ENCODE results near the gene OR2A42. TPM values are rescaled to one million over a fixed set of nuclear protein-coding genes. Genes with fewer than 3 reads are reported as not detected.
"Not testable (repeated sequence)": the region's sequence is repeated elsewhere in the genome, so short reads cannot be mapped to it uniquely, and the experiment has no call there.

The OR2A42 gene, protein sequence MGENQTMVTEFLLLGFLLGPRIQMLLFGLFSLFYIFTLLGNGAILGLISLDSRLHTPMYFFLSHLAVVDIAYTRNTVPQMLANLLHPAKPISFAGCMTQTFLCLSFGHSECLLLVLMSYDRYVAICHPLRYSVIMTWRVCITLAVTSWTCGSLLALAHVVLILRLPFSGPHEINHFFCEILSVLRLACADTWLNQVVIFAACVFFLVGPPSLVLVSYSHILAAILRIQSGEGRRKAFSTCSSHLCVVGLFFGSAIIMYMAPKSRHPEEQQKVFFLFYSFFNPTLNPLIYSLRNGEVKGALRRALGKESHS
- total RNA-seq (2022) = not detected in 2 replicates
- Bru-seq, nascent RNA = percentile 7 among the genes with signal in this experiment
- not detected for BruChase-seq, experiment 1, labeled RNA remaining after a 6-hour chase
- BruChase-seq, experiment 2, labeled RNA remaining after a 2-hour chase = percentile 7 among the genes with signal in this experiment
- long read RNA-seq = 0 reads

GRCh38 chr7:144239365-144239764 is at the start of gene OR2A42:
Gene OR2A42, minus strand, starts transcription at chr7:144239605. Its CDS starts 6,762 bp downstream, at chr7:144232843.
- H3K36me3 Mint-ChIP-seq (ENCODE audit: insufficient read depth, unreplicated experiment); BruUV-seq (replicated peaks); H3K4me3 Mint-ChIP-seq (ENCODE audit: low read depth, unreplicated experiment); H3K27ac Mint-ChIP-seq (ENCODE audit: unreplicated experiment); H3K9me3 Mint-ChIP-seq (ENCODE audit: low read depth, unreplicated experiment); DNase-seq; H3K27me3 Mint-ChIP-seq (ENCODE audit: unreplicated experiment); intact Hi-C loops (cut with micrococcal nuclease; ENCODE audit: unreplicated experiment); CTCF ChIA-PET; H3K4me1 Mint-ChIP-seq (ENCODE audit: low read depth, unreplicated experiment): not testable (repeated sequence)

DNA sequence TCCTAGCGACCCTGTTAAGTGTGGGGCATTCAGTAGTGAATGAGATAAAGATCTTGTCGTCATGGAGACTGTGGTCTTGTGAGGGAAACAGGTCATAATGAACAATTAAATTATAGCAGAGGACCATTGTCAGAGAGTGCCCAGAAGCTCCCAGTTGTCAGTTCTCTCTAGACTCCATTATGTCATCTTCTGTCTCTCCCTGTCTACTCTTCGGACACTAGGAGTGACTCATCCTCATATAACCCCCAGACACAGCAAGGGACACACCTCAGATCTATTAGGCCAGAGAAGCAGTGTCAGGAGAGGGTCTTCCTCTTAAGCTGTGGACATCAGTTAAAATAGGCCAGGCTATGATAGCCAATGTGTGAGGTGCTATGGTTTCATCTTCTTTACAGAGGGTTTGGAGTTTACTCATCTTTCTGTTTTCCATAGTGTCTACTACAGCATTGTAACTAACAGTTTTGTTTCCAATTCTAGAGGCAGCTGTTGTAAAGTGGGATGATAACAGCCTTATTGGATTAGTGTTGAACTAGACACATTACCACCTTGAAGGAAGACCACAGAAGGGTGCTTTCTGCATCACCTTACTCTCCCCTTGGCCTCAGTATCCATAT is 47.9 kb upstream of the OR2A42 start:
- intact Hi-C loops (cut with micrococcal nuclease; ENCODE audit: unreplicated experiment); H3K9me3 Mint-ChIP-seq (ENCODE audit: low read depth, unreplicated experiment); H3K4me3 Mint-ChIP-seq (ENCODE audit: low read depth, unreplicated experiment); H3K27me3 Mint-ChIP-seq (ENCODE audit: unreplicated experiment); BruUV-seq (replicated peaks); H3K36me3 Mint-ChIP-seq (ENCODE audit: insufficient read depth, unreplicated experiment); DNase-seq; CTCF ChIA-PET; H3K4me1 Mint-ChIP-seq (ENCODE audit: low read depth, unreplicated experiment); H3K27ac Mint-ChIP-seq (ENCODE audit: unreplicated experiment): not testable (repeated sequence)

DNA sequence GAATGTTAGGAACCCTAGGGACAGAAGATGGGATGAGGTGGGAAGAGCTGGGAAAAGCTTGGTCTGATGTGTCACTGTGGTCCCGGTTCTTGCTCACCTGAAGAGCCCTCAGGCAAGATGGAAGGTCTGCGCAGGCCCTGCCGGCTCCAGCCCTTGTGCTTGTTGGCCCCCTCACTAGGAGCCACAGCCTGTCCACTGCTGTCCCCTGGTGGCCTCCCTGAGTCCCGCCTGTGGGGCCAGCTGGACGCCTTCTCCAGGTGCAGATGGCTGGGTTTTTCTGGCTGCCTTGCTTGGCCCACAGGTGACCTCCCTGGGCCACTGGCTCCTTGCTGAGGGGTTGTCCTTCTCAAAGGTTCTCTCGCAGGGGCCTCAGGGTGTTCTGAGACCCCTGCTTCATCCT is 44.3 kb upstream of the OR2A42 start:
- H3K9me3 Mint-ChIP-seq (ENCODE audit: low read depth, unreplicated experiment); H3K4me3 Mint-ChIP-seq (ENCODE audit: low read depth, unreplicated experiment); H3K4me1 Mint-ChIP-seq (ENCODE audit: low read depth, unreplicated experiment); BruUV-seq (replicated peaks); H3K36me3 Mint-ChIP-seq (ENCODE audit: insufficient read depth, unreplicated experiment); H3K27me3 Mint-ChIP-seq (ENCODE audit: unreplicated experiment); intact Hi-C loops (cut with micrococcal nuclease; ENCODE audit: unreplicated experiment); DNase-seq; CTCF ChIA-PET; H3K27ac Mint-ChIP-seq (ENCODE audit: unreplicated experiment): not testable (repeated sequence)

- H3K27ac Mint-ChIP-seq (ENCODE audit: unreplicated experiment); DNase-seq; BruUV-seq (replicated peaks); intact Hi-C loops (cut with micrococcal nuclease; ENCODE audit: unreplicated experiment); H3K4me3 Mint-ChIP-seq (ENCODE audit: low read depth, unreplicated experiment); H3K27me3 Mint-ChIP-seq (ENCODE audit: unreplicated experiment); H3K9me3 Mint-ChIP-seq (ENCODE audit: low read depth, unreplicated experiment); H3K4me1 Mint-ChIP-seq (ENCODE audit: low read depth, unreplicated experiment); H3K36me3 Mint-ChIP-seq (ENCODE audit: insufficient read depth, unreplicated experiment); CTCF ChIA-PET: not testable (repeated sequence)
Measured at GRCh38 chr7:144282490-144282889, 43.1 kb upstream of the OR2A42 start.

- H3K9me3 Mint-ChIP-seq (ENCODE audit: low read depth, unreplicated experiment); H3K4me3 Mint-ChIP-seq (ENCODE audit: low read depth, unreplicated experiment): not testable (repeated sequence)
Measured at GRCh38 chr7:144281981-144282380, 42.6 kb upstream of the OR2A42 start.

DNA sequence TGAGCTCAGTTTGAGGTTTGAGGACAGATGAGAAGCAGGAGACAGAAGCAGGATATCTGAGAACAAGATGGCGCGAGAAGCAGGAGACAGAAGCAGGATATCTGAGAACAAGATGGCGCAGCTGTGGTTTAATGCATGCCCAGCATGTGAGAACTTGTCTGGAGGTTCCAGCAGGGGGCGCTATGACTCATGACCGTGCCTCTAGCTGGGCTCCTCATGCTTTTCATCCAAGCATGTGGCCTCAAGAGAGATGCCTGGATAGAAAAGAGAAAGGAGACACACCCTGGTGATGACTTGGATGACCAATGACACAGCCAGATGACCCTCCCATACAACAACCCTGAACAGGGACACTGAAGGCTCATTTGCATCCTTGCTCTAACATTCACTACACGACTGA is 40.6 kb upstream of the OR2A42 start:
- H3K4me1 Mint-ChIP-seq (ENCODE audit: low read depth, unreplicated experiment); H3K27ac Mint-ChIP-seq (ENCODE audit: unreplicated experiment); intact Hi-C loops (cut with micrococcal nuclease; ENCODE audit: unreplicated experiment); H3K9me3 Mint-ChIP-seq (ENCODE audit: low read depth, unreplicated experiment); CTCF ChIA-PET; H3K4me3 Mint-ChIP-seq (ENCODE audit: low read depth, unreplicated experiment); H3K36me3 Mint-ChIP-seq (ENCODE audit: insufficient read depth, unreplicated experiment); H3K27me3 Mint-ChIP-seq (ENCODE audit: unreplicated experiment); DNase-seq: not testable (repeated sequence)
- TSS peak; percentile 10 for BruUV-seq (replicated peaks)

More at GRCh38 chr7:144281981-144282380, 42.6 kb upstream of the OR2A42 start:
- H3K36me3 Mint-ChIP-seq (ENCODE audit: insufficient read depth, unreplicated experiment); DNase-seq; H3K27me3 Mint-ChIP-seq (ENCODE audit: unreplicated experiment); intact Hi-C loops (cut with micrococcal nuclease; ENCODE audit: unreplicated experiment); H3K27ac Mint-ChIP-seq (ENCODE audit: unreplicated experiment); CTCF ChIA-PET; H3K4me1 Mint-ChIP-seq (ENCODE audit: low read depth, unreplicated experiment); BruUV-seq (replicated peaks): not testable (repeated sequence)

GRCh38 chr7:144275281-144275680 is 35.9 kb upstream of the OR2A42 start:
- CTCF ChIA-PET; intact Hi-C loops (cut with micrococcal nuclease; ENCODE audit: unreplicated experiment); H3K4me3 Mint-ChIP-seq (ENCODE audit: low read depth, unreplicated experiment): not testable (repeated sequence)

DNA sequence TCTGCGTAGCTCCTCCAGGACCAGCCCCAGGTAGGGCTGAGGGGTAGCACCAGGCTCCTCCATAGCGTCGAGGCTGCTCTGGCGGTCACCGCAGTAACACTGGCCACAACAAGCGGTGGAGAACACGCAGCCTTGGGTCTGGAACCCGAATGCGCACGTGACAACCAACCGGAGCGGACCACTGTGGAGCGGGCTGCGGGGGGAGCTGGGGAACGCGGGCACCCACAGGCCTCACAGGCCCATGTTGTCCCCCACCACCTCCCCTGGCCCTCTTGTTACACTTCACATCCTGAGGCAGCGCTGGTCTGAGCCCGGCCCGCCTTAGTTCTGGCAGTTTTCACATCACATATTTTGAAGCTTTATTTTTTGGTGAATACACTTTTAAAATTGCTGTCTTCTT is 29.8 kb upstream of the OR2A42 start, which contains the start of gene CTAGE8:
TSS of gene CTAGE8 (minus strand) at position 101 of the 400 bp plus-strand sequence. CDS start at position 63, 38 bp downstream.
- H3K4me3 Mint-ChIP-seq (ENCODE audit: low read depth, unreplicated experiment); BruUV-seq (replicated peaks); H3K9me3 Mint-ChIP-seq (ENCODE audit: low read depth, unreplicated experiment); H3K4me1 Mint-ChIP-seq (ENCODE audit: low read depth, unreplicated experiment); H3K36me3 Mint-ChIP-seq (ENCODE audit: insufficient read depth, unreplicated experiment); DNase-seq; intact Hi-C loops (cut with micrococcal nuclease; ENCODE audit: unreplicated experiment); H3K27me3 Mint-ChIP-seq (ENCODE audit: unreplicated experiment); CTCF ChIA-PET; H3K27ac Mint-ChIP-seq (ENCODE audit: unreplicated experiment): not testable (repeated sequence)

More at GRCh38 chr7:144275281-144275680, 35.9 kb upstream of the OR2A42 start:
- BruUV-seq (replicated peaks); H3K27ac Mint-ChIP-seq (ENCODE audit: unreplicated experiment); DNase-seq; H3K27me3 Mint-ChIP-seq (ENCODE audit: unreplicated experiment); H3K36me3 Mint-ChIP-seq (ENCODE audit: insufficient read depth, unreplicated experiment); H3K4me1 Mint-ChIP-seq (ENCODE audit: low read depth, unreplicated experiment); H3K9me3 Mint-ChIP-seq (ENCODE audit: low read depth, unreplicated experiment): not testable (repeated sequence)

DNA sequence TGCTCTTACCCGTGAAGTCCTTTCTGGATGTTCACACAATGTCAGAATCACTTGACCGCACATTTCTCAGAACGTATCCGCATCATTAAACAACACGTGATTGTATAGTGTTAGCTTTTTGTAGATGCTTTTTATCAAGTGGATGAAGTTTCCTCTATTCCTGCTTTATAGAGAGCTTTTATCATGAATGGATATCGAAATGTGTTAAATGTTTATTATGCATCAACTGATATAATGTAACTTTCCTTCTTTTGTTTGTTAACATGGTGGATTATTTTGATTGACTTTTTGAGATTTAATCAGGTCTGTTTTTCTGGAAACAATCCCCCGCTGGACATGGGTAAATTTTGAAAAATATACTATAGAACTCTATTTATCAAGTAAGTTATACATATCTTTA is 25.3 kb upstream of the OR2A42 start, which contains the start of gene OR2A7:
TSS of gene OR2A7 (minus strand) at position 101 of the 400 bp plus-strand sequence. CDS start 5,164 bp downstream, outside the sequence.
- H3K9me3 Mint-ChIP-seq (ENCODE audit: low read depth, unreplicated experiment); H3K27ac Mint-ChIP-seq (ENCODE audit: unreplicated experiment); H3K27me3 Mint-ChIP-seq (ENCODE audit: unreplicated experiment); CTCF ChIA-PET; DNase-seq; H3K4me3 Mint-ChIP-seq (ENCODE audit: low read depth, unreplicated experiment); H3K4me1 Mint-ChIP-seq (ENCODE audit: low read depth, unreplicated experiment); intact Hi-C loops (cut with micrococcal nuclease; ENCODE audit: unreplicated experiment); BruUV-seq (replicated peaks); H3K36me3 Mint-ChIP-seq (ENCODE audit: insufficient read depth, unreplicated experiment): not testable (repeated sequence)

- H3K27me3 Mint-ChIP-seq (ENCODE audit: unreplicated experiment); H3K36me3 Mint-ChIP-seq (ENCODE audit: insufficient read depth, unreplicated experiment); H3K27ac Mint-ChIP-seq (ENCODE audit: unreplicated experiment); H3K4me3 Mint-ChIP-seq (ENCODE audit: low read depth, unreplicated experiment); CTCF ChIA-PET; BruUV-seq (replicated peaks); intact Hi-C loops (cut with micrococcal nuclease; ENCODE audit: unreplicated experiment); DNase-seq; H3K9me3 Mint-ChIP-seq (ENCODE audit: low read depth, unreplicated experiment); H3K4me1 Mint-ChIP-seq (ENCODE audit: low read depth, unreplicated experiment): not testable (repeated sequence)
Measured at GRCh38 chr7:144262128-144262527, 22.7 kb upstream of the OR2A42 start.

Measured in Calu3 (cell line).